ENCODE results near the gene C19orf38.

C19orf38 gene, protein sequence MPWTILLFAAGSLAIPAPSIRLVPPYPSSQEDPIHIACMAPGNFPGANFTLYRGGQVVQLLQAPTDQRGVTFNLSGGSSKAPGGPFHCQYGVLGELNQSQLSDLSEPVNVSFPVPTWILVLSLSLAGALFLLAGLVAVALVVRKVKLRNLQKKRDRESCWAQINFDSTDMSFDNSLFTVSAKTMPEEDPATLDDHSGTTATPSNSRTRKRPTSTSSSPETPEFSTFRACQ

DNA sequence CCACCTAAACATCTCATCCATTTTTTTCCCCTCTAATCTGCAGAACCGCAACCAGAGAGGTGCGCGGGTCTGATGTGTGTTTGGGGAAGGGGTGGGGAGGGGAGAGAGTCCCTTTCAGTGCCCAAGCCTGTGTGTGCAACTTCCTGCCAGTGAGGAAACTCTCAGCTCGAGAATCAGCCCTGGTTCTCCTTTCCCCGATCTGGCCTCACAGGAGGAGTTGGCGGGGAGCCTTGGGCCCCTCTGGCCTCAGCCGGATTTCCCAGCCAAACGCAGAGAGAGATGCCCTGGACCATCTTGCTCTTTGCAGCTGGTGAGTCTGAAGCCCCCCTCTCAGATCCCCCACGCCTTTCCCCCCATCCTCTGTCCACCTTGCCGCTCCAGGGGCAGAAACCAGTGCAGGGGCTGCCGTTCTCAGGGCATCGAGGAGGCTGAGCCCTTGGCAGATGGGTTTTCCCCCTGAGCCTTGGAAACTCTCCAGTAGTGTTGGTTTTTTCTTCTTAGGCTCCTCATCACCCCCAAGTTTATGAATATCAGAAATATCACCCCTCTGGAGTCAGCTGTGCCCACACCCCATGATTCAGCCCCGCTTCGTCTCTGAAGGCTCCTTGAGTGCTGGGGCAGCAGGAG, at the start of gene C19orf38:
TSS of gene C19orf38 (plus strand) at position 186 of the 627 bp plus-strand sequence. CDS start at position 280, 94 bp downstream.
- DNase-seq (ENCODE audit: low spot score), result no peak

DNA sequence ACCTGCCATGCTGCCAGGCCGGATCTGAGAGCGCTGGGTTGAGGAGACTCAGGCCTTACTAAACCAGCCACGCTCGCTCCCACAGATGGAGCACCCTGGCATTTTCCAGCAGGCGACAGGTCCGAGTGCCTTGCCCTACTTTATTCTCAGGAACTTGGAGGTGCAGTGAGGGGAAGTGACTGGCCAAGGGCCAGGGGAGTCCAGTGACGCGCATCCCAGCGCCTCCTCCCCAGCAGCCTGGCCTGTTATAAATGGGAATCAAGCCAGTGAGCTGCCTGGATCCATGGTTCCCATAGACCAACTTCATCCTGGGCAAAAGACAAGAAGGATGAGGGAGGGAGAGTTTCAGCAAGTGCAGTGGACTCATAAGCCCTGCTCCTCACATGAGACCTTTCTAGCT, 47.7 kb upstream of the C19orf38 start:
- no peak for DNase-seq (ENCODE audit: low spot score)

DNA sequence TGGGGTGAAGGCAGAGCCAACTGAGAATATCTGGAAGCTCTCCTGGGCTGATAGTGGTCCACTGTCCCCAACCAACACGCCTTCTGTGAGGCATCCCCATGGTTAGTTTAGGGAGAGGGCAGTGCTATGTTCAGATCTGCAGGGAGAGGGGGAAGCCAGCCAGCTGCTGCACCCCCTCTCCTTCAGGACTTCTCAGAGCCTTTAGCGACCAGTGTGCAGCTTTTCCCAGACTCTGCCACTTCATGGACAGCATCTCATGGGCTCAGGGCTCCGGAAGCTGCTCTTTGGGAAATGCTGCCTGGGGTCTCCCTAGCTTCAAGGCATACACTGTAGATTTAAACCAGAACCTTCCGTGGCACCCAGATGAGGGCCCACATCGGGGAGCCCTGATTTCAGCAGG, 45.7 kb upstream of the C19orf38 start:
- DNase-seq (ENCODE audit: low spot score), result no peak

DNA sequence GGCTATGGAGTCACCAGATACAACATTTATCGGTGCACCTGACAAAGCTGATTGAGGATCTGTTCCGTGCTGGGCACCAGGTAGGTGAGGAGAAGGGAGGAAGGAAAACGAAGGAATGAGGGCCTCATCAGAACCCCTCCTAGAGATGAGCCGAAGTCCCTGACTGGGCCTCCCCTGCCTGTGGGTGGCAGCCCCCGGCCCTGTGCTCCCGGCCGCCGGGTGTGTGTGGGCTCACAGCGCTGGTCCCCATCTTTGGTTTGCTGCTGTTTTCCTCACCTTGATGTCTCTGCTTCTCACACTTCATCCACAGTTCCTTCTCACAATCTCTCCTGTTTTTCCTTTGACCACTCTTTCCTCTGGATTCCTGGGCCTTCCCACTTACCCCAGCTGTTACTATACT, 45.0 kb upstream of the C19orf38 start:
- no peak for DNase-seq (ENCODE audit: low spot score)

DNA sequence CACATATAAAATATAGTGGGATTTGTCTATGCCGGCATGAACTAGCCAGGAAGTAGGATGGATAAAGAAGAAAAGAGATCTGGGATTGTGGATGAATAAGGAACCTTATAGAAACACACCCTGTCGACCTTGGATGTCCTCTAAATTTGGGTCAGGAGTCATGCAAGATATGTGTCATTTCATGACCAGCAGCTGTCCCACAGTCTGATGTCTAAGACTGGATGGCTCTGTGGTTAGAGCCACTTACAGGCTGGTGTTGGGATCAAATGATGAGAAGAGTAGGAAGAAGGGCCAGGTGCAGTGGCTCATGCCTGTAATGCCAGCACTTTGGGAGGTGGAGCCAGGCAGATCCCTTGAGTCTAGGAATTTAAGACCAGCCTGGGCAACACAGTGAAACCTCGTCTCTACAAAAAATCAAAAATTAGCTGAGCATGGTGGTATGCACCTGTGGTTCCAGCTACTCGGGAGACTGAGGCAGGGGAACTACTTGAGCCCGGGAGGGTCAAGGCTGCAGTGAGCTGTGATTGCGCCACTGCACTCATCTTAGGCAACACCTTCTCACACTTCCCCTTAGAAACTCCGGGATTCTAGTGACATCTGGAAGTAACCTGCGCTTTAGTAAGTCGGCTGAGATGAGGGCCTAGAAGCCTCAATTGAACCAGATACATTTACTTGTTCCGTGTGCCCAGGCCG, 43.0 kb upstream of the C19orf38 start:
- DNase-seq (ENCODE audit: low spot score), result no peak

DNA sequence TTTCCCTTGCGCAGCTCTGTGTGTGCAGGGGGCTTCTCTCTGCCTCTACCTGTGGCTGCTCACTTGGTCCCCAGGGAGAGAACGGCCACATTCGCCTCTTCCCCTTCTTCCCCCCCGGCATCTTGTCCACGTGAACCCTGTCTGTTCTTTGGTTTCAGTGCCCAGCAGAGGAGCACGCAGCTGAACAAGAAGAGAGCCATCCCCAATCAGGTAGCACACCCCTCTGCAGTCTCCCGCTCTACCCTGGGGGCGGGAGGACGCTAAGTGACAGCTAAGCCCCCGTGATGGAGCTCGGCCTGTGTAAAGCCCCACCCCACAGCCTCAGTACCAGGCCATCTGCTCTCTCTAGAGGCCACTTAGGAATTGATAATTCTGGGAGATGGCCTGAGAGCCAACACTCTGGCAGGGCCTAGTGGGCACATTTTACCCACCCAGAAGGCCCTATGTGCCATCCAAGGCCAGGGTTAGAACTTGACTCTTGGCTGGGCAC, 42.4 kb upstream of the C19orf38 start:
- DNase-seq (ENCODE audit: low spot score), result peak; percentile 87

DNA sequence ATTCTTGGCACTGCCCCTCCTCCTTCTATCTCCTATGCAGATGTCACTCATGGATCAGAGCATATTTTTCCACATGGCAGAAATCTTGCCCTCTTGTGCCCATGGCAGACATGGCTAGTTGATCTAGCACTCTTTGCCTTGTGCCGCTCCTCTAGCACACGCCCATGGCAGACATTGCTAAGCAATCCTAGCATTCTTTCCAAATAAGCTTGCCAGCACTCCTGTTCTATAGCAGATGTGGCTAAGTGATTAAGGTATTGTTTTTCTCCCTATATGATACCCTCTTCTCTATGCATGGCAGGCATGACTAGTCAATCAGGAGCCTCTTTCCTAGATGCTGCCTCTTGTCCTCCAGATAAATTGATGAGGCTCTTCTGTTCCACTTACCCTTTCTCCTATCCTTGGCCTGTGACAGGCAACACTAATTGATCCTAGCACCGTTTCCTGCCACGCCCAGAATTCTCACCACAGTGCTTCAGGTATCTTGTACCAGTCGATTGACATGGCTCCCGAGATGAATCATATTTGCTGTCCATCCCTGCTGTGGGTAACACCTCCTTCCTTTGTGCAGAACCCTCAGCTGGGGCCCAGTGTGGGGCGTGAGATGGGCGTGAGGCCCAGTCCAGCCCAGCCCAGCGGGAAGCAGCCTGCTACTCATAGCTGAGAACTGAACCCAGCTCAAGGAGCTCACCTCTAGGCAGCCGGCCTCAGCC, 39.1 kb upstream of the C19orf38 start:
- DNase-seq (ENCODE audit: low spot score), result no peak

DNA sequence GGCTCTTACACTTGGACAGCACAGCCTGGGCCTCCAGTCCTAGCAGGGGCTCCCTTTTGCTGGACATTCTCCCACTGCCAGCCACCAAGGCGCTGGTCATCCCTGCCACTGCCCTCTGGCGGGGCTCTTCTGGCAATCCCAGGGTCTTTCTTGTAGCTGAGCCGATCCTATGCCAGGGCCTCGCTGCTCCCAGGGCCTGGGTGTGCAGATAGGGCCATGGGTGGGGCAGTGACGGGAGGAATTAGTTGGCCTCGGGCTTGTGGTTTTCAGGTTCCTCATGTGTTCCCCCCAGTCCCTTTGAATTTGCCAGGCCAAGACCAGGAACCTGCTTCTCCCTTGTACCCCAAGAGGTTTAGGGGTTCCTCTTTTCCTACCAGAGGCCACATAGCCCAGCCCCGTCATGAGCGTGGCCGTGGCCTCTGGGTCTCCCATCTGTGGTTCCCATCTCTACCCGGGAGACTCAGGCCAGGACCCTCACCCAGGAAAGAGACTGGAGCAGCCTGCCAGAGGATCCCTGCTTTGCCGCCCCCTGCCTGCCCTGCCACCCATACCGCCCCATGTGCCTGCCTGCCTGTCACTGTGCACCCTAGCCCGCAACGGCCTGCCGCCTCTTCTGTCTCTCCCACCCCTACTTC, 38.4 kb upstream of the C19orf38 start:
- no peak for DNase-seq (ENCODE audit: low spot score)

DNA sequence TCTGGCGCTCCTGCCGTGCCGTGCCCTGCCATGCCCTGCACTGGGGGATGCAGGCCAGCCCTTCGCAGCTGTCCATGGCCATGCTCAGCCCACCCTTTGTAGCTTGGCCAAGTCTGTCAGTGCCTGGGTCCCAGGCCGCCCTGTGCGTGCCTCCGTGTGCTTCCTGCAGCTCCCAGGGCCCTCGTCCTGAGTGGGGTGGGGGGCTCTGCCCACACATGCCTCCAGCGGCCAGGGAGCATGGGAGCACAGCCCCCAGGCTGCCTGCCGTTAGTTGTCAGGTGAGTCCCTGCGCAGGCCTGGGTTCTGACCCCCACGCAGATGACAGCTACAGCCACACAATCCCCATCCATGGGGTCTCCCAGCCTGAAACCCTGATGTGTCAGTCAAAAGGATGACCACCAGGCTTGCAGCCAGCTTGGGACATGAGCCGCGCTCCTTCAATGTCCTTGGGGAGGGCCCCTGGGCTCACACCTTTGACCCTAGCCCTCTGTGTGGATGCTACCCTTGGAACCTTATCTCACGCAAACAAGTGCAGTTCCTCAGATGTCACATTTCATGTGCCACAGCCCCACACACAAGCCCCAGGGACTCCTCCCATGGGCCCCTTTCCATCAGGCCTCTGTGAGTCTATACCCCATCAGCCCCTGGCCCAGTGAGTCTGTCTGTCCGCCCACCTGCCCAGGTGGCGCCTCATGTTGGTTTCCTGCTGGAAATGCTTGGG, 36.7 kb upstream of the C19orf38 start:
- no peak for DNase-seq (ENCODE audit: low spot score)

DNA sequence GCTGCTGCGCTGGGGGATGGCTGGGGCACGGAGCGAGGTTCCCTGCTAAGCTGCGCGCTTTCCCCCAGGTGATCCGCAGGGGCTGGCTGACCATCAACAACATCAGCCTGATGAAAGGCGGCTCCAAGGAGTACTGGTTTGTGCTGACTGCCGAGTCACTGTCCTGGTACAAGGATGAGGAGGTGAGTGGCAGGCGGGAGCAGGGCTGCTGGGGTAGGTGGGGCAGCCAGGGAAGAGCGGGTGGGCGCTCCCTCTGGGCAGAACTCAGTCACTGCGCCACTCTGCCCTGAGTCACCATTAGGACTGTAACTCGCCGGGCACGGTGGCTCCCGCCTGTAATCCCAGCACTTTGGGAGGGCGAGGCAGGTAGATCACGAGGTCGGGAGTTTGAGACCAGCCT, 36.0 kb upstream of the C19orf38 start:
- no peak for DNase-seq (ENCODE audit: low spot score)

DNA sequence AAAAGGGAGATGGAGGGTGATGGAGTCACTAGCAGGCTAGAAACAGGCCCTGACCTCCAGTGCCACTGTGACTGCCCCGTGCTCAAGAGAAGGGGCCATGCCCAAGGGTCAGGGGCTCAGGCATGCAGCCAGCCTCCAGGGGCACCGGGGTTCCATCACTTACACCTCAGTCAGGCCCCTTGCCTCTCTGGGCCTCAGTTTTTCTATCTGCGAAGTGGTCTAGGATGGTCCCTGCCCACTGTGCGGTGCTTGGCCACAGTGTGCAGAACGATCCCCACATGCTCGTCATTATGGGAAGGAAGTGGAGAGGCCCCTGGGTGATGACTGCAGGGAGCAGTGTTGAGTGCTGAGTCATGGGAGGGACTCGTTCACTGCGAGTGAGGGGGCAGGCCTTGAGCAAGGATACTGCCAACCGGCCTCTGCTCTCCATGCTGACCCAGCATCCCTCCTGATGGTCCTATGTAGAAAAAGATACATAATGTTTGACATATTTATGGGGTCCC, 35.3 kb upstream of the C19orf38 start:
- DNase-seq (ENCODE audit: low spot score), result no peak

DNA sequence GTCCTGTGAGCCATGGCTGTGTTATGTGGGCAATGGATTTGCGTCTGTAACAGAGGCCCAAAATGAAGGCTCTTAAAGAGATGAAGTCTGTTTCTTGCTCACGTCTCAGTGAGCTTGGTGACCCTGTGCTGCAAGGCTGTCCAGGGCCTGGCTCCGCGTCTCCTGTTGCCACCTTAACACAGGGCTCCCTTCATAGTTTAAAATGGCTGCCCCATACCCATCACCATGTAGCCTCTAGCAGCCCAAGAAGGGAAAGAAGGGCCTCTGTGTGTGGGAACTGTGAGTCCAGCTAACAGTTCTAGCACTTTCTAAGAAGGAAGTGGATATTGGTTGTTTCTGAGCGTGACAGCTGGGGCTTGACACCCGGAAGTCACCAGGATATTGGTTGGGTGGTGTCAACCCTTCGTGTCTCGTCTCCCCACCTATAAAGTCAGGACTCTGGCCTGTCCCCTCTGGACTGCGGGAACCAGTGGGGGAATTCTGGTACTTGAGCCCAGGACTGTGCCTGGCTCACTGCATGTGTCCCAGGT, 33.1 kb upstream of the C19orf38 start:
- DNase-seq (ENCODE audit: low spot score), result no peak

DNA sequence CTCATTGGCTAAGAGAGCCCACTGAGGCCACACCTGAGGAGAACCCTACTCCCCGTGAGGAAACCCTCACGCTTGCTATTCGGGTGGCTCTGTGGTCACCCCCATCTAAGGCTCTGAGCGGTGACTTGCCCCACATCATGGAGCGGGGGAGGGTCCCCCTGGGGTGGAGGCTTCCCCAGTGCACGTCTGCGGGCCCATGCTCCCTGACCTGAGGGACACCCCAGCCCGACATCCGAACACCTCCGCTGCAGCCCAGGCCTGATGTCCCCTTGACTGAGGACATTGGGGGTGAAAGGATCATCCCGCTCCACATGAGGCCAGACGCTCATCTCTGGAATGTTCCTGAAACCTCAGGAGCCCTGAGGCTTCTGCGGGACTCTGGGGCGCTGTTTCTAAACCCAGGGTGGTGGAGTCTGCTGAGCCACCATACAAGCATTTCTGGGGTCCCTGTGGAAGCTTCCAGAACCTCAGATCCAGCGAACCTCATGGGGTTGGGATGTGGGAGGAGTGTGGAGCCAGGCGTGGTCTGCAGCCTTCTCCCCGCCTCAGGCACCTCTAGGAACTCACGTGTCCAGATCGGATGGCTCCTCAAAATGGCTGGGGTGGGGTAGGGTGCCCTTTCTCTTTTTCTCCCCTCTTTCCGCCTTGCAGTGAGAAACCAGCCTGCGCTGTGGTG, 32.1 kb upstream of the C19orf38 start:
- DNase-seq (ENCODE audit: low spot score), result no peak

DNA sequence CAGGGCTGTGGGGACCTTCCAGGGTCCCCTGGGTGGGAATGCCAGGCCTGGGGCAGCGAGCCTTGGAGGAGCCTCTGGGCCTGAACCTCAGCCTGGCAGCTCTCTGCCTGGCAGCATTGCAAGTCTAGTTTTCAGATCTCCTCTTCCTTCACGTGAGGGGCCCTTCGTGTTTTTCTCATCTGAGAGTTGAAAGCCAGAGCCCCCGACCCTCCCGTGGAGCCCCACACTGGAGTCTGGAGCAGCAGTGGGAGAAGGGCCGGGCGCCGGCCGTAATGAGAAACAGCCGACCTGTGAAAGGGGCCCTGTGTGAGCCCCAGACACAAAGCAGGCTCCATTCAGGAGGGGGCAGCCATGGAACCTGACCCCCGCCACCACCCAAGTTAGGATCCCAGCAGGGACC, 31.5 kb upstream of the C19orf38 start:
- DNase-seq (ENCODE audit: low spot score), result no peak

DNA sequence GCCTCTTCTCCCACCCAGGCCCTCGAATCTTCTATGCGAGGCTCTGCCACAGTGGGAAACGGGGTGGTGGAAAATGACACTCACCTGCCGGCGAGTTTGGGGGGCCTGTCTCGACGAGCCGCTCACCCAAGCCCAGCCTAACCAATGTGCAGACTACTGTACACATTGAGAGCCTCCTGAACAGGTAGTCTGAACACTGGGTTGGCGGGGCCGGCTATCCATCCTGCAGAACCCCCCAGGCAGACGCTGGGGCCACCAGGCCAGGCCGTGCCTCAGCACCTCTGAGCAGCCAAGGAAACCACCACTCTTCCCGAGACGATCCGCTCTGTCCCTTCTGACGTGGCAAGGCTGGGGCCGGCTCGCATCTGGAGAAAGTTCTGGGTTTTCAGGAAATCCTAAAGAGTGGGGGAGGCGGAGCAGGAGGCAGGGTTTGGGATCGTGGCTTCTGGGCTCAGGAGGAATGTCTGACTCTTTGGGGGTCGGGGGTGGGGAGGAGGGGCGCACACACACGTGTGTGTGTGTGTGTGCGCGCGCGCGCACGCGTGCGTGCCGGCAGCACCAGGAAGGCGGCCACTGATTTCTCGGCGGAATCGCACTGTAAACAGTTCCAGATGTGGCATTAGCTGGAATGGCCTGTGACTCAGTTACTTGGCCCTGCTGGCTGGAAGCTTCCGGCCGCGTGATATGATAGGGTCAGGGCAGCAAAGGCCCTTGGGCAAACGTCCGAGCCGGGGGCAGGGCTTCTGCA, 30.8 kb upstream of the C19orf38 start:
- no peak for DNase-seq (ENCODE audit: low spot score)

DNA sequence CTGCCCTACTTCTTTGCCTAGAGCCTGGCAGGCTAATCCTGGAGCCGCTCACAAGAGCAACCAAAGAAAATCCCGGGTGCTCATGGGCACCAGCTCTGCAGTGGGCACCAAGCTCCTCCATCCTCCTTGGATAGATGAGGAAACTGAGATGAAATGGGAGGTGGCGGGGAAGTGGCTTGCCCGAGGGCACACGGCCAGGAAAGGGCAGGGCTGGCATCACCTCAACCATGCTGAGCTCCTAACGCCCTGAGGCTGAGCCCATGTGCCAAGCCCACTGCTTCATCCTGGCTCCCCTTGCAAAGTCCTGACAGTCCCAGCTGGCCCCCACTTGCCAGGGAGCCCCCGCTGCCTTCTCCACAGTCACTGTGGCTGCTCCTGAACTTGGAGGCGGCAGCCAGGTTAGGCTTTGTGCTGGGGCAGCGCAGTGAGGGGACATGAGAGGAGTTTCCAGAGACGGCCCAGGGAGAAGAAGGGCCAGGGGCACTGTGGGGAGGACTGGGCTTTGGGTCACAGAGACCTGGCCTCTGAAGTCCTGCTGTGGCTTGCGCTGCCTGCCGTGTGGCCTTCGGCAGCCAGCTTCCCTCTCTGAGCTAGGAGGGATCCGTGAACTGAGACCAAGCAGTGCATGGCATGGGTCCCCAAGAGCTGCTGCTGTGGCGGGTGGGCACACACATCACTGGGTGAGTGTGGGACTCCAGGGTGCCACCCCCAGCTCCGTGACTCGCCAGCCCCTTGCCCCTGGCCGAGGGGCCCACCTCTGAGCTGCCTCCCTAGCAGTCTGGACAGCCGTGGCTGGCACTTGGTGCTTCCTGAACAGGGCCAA, 29.7 kb upstream of the C19orf38 start:
- DNase-seq (ENCODE audit: low spot score), result no peak

DNA sequence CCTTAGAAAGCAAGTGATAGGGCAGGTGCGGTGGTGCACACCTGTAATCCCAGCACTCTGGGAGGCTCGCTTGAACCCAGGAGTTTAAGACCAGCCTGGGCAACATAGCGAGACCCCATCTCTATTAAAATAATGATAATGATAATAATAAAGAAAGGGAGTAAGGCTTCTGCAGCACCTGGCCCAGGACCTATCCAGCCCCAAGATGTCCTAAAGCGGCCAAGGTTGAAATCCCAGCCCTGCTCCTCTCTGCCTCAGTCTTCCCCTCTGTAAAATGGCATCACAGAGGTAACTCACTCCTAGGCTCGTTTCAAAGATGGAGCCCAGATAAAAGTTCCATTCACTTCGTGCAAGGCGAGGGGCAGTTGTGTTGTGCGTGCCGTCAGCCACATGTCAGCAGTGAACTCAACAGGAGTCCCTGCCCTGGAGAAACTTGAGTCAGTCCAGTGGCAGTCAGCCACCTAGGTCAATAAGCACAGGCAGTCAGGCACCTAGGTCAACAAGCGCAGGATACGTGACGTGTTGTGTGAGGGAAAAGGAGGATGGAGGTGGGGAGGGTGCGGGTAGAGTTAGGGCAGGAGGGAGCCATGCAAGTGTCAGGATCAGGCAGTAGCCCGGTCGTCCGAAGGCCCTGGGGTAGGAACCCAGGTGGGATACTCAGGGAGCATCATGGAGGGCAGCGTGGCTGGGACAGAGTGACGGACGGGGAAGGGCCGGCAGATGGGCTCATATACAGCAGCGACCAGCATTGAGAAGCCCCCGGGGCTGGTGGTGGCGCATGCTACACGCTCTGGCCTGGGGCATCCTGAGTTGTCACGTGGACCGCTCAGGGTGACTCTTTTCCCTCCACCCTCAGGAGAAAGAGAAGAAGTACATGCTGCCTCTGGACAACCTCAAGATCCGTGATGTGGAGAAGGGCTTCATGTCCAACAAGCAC, 28.8 kb upstream of the C19orf38 start:
- DNase-seq (ENCODE audit: low spot score), result no peak

DNA sequence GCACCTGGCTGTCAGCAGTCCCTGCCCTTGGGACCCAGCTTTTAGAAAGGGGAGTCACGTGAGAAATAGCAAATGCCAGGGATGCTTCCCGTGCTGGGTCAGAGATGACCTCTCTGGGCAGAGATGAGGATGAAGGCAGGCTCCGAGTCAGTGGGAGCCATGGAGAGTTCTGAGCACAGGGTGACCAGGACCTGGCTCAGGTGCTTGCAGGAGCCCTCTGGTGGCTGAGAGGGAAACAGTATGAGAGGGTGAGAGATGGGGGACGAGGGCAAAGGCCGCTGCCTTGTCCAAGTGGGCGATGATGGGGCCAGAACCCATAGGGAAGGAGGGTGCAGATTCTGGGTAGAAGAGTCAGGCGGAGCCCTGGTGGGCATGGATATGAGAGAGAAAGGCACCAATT, 28.0 kb upstream of the C19orf38 start:
- DNase-seq (ENCODE audit: low spot score), result no peak

All from D341Med (cell line).